ENCODE data around the gene LRRN2.
"Not testable (repeated sequence)": the region's sequence is repeated elsewhere in the genome, so short reads cannot be mapped to it uniquely, and the experiment has no call there.

Gene LRRN2

DNA sequence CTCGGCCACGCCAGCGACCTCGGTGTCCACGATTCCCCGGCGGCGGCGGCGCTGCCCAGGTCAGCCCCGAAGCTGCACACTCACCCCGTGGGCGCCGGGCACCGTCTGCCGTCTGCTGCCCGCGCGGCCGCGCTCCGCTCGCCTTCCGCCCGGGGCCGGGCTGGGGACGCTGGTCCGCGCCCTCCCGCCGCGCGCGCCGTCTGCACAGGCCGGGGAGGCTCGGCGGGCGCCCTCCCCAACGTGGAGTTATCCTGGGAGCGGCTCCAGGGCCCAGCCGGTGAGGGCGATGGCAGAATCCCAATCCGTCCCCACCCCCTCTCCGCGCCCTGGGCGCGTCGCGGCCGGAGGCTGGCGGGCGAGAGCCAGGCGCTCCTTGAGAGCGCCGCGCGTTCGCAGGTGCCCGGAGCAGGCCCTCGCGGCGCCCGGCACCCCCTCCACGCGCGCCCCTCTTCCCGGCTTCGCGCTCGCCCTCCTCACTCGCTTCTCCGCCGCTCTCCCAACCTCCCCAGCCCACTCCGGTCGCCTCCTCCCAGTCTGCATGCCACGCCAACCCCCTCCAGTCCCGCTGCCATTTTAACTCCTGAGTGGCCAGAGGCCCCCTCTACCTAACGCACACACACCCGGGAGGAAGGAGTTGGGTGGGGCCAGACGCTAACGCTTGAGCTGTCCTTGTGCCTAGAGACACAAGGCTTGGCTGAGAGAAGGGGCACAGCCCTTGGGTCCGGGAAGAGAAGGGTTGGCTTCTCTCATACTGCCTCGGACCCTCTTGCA, at the start of gene LRRN2:
Gene LRRN2 (minus strand): TSS at position 503 of the 771 bp plus-strand sequence. CDS start 65,746 bp downstream, outside the sequence.
- no peak for DNase-seq (ENCODE audit: low read depth)

DNA sequence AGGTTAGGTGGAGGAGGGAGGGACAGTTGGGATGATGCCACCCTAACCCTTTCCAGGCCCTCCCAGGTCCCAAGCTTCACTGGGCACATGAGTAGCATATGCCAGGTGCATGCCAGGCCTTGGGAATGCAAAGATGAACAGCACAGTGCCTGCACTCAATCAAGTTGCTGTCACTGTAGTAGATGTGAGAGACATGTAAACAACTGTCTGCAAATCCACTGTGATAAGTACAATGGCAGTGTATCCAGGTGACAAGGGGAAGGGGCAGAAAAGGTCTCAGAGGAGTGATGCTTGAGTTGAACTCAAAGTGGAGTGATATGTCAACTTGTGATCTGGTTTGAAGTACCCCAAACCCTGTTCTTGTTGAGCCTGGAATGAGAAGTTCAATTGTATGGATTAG, 49.5 kb upstream of the LRRN2 start:
- DNase-seq (ENCODE audit: low read depth): no peak

DNA sequence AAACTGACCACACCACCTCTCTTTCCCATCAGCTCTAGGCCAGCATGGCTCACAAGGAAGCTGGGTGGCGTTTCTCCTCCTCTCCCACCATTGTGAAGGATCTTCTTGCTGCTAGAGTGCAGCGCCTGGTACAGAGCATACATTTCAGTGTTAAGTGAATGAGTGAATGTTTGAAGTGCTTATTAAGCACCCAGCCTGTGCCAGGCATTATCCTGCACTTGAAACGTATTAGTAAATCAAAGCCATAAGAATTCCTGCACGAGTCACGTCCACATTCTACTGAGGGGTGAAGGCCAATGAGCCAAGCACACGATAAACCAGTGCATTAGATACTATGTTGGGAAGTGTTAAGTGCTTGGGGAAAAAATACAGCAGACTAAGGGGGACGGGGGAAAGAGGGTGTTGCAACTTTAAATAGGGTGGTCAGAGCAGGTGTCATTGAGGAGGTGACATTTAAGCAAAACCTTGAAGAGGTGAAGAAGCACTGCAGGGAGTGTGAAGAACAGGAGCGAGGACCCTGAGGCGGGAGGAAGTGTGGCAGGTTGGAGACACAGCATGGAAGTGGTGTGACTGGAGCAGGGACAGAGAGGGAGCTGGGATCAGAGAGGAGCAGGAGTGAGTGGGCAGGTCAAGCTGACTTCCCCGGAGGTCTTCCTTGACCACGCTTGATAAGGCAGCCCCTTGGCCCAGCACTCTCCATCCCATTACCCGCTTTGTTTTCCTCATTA, 48.5 kb upstream of the LRRN2 start:
- no peak for DNase-seq (ENCODE audit: low read depth)

DNA sequence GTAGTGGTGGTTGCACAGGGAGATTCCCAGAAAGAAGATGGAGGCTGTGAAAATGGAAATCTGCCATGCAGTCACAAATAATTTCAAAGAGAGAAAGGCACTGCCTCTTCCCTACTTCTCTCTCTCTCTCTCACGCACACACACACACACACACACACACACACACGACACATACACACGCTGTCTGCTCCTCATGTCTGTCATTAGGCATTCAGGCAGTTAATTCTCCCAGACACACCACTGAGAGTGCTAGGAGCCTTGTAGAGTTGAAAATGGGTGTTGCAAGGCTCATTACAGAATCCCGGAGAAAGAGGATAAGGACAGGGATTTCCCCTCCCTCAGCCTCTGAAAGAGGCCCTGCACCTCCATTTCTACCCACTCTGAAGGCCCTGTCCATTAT, 47.8 kb upstream of the LRRN2 start:
- no peak for DNase-seq (ENCODE audit: low read depth)

DNA sequence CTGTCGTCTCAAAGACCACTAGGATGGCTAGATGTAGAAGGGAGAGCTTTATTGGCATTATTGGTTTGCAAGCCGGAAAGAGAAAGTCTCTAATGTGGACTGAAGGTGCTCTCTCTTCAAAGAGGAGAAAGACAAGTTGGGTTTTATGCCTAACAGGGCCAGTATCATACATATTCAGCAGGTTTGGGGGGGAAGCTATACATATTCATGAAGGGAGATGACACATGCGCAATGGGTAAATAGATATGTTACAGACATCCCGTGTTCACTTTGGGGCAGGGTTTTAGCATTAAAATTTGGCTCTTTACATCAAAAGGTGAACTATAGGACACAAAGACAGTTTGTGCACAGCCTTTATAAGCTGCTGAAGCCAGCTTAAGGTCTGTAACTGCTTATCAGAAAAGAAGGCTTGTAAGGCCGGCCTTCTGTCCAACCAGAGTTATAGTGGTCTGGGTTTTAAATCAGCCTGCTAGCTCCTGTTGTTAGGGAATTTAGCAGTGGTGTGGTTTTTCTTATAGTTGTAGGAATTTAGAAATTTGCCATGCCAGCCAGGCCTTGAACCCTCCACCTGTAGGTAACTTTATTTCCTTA, 46.5 kb upstream of the LRRN2 start:
- DNase-seq (ENCODE audit: low read depth): no peak

DNA sequence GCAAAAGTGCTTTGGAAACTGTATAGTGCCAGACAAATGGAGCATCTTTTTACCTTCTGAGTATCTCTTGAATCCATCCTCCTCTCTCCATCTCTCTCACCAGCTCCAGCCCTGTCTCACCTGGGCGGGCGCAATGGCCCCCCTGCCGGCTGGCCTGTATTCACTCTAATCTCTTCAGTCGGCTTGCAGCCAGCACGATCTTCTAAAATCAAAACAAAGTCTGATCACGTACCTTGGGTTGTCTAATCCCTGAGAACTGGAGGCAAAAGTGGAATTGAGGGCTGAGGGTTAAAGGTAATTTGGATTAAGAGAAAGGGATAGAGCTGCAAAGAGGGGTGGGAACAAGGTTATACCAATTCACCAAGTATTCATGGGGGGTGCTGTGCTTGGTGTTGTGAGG, 46.0 kb upstream of the LRRN2 start:
- DNase-seq (ENCODE audit: low read depth): no peak

DNA sequence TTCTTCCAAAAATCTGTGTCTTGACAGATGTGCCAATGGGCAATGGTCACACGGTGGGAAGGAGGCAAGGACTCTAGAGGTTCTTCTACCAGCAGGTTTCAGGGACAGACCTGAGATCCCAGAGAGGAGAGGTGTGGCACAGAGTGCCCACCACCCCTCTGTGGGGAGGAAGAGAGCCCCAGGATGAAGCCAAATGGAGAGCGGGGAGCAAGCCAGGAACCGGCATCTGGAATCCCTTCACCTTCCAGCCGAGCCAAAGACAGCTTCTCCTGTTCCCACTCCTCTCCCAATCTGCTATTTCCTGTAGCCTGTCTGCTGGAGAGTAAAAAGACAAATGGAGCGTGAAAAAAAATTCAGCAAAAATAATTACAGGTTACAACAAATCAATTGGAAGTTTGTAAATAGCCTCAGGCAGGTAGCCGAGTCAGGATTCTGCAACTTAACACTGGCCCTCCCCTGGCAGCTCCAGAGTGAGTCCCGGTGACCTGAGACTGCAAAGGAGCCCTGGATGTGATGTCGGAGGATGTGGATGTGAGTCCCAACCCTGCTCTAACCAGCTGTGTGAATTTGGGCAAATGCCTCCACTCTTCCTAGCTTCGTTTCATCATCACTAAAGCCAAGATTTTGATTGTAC, 45.4 kb upstream of the LRRN2 start:
- DNase-seq (ENCODE audit: low read depth): no peak

DNA sequence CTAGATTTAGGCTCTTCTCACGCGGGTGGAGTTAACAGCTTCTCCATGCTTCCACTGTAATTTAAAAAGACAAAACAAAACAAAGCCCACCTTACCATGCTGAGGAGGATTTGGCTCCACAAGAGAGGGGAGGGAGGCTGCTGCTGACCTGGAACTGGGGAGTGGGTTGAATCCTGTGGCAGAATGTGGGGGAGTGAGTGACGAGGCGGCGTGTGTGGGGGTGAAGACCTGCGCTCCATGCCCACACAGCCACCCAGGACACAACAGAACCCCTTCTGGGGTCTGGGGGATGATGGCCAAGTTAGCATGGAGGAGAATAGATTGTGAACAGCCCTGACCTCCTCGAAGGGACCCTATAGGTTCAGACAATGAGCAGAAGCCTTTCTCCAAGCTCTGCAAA, 44.0 kb upstream of the LRRN2 start:
- DNase-seq (ENCODE audit: low read depth): no peak

DNA sequence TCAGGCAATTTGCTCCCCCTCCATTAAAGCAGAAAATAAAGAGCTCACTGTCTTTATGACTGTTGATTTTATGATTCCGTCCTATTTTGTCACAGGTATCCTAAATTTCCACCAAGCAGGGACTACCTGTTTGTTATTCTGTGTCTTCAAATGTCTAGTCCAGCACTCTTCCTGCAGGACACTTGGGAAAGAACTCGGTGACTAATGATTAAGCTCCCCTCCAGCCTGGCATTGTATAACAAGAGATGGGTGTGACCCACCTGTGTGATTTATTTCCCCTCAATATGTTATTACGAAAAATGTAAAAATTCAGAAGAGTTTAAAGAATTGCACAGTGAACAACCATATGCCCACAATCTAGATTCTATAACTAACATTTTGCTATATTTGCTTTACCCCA, 42.9 kb upstream of the LRRN2 start:
- no peak for DNase-seq (ENCODE audit: low read depth)

DNA sequence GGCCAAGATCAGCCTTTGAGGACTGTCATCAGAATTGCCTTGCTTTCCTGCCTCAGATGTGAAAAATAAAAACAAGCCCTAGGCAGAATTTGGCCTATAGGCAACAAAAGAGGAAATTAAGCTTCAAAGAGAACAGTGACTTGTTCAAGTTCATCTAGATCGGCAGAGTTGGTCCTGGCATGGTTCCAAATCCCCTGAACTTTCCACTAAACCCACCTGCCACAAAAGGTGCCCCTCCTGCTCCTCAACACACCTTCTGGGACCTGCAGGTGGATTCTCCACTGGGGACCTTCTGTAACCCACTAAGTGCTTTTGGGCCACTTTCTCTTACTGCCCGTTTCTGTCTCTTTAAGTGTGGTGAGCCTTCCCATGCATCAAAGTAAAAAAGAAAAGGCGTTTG, 42.5 kb upstream of the LRRN2 start:
- DNase-seq (ENCODE audit: low read depth): no peak

DNA sequence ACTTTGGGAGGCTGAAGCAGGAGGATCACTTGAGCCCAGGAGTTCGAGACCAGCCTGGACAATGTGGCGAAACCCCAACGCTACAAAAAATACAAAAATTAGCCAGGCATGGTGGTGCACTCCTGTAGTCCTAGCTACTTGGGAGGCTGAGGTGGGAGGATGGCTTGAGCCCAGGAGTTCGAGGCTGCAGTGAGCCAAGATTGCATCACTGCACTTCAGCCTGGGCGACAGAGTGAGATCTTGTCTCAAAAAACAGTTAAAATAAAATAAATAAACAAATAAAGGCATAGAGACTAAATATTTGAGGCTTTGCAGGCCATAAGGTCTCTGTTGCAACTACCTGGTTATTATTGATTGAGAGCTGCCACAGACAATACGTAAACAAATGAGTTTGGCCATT, 41.9 kb upstream of the LRRN2 start:
- not testable (repeated sequence) for DNase-seq (ENCODE audit: low read depth)

DNA sequence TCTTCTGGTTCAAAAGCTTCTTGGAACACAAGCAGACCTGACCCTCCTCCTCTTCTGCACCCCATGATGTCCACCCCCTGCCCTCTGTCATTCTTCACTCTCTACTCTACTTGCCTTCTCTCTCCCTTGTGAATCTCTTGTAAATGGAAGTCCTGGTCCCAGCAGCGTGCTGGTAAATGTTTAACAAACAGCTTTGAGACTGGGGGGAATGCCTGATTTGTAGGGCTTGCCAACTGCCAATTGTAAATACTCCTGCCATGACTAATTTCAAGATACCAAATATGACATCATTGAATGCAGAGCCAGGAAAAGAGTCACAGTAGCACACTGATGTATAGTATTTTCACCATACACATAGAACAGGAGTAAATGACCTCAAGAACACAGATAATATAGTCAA, 40.9 kb upstream of the LRRN2 start:
- DNase-seq (ENCODE audit: low read depth): no peak

DNA sequence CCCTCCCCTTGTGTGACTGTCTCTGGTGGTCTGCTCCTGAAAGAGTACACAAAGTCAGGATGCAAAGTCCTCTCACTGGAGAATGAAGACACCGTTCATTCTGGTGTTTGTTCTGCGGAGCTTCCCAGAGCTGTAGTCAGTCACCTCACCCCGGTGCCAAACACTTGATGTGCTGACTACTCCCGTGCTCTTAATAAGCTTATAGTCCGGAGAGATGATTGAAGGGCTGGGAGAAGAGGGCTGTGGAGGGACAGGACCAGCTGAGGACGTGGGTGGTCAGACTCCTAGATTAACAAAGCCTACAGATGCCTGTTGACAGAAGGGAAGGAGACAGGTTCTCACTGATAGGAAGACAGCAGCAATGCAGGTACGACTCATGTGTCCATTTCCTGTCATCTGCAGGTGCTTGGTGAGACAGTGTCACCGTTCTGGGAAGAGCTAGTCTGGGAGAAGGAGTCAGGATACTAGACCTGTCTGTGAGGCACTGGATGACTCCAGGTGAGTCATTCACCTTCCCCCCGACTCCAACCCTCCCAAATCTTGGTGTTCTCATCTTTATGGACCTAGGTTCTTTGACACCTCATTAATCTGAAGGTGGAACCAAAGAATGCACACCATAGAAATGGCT, 40.4 kb upstream of the LRRN2 start:
- no peak for DNase-seq (ENCODE audit: low read depth)

DNA sequence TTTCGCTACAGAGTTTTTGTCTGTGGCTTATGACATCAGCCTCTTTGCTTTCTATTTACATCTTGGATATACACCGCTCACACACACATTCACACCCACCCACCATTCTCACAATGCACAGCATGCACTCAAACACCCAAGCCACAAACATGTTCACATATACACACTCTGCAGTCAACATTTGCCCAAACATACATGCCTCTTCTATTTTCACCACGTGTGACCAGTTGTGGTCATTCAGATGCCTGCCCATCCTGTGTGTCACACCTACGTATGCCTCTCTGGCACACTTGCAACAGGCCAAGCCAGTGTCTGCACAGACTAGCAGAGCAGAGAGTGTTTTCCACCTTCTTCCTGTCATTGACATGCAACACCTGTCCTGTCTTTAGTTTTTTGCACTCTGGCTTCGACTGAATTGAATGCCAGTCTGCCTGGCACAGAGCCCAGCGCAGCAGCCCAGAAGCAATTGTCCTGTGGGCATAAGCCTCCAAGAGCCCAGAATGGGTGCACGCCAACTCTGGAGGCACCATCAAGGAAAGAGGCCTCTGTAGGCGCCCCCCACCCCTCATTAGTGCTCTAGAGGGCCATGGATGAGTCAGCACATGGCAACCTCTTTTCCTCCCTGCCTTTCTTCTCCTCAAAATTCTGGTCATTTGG, 37.7 kb upstream of the LRRN2 start:
- no peak for DNase-seq (ENCODE audit: low read depth)

DNA sequence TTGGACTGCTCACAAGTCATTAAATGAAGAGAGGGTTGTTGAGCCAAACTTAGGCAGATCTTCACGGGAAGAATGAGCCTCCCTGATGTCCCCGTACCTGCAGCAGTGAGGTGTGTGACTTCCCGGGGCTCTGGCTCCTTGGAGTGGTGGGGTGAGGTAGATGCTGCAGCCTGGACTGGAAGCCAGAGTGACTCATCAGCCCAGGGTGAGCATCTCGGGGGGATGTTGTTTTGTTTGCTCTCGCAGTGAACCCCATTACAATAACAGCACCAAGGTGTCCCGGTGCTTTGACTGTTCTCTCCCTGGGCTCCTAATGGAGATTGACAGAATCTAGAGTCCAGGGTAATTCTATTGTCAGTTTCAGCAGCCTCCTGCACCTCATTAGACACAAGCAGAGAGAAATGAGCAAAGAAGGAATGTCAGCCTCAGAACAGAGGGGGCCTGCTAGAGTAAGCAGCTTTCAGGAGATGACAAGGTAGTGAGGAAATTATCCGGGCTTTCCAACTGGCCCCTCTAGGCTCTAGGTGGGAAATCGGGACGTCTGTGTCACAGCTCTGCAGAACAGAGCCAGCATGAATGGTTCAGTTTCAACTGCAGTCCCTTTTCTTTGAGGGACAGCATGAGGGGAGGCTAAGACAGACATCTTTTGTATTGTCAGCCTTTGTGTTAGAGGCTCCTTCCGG, 36.0 kb upstream of the LRRN2 start:
- no peak for DNase-seq (ENCODE audit: low read depth)

DNA sequence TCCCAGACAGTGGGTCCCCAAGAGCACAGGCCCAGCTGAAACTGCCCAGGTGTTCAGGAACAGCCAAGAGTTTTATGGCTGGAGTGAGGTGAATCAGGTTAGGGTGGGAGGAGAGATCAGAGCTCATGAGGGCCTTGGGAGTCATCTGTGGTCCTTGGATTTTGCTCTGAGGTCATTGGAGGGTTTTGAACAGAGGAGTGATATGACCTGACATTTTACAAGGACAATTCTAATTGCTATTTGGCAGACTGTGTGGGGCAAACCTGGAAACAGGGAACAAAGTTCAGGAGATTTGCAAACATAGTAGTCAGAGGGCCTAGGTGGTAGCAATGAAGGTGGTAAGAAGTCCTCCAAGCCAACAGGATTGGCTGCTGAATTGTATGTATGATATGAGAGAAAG, 31.1 kb upstream of the LRRN2 start:
- DNase-seq (ENCODE audit: low read depth): no peak

DNA sequence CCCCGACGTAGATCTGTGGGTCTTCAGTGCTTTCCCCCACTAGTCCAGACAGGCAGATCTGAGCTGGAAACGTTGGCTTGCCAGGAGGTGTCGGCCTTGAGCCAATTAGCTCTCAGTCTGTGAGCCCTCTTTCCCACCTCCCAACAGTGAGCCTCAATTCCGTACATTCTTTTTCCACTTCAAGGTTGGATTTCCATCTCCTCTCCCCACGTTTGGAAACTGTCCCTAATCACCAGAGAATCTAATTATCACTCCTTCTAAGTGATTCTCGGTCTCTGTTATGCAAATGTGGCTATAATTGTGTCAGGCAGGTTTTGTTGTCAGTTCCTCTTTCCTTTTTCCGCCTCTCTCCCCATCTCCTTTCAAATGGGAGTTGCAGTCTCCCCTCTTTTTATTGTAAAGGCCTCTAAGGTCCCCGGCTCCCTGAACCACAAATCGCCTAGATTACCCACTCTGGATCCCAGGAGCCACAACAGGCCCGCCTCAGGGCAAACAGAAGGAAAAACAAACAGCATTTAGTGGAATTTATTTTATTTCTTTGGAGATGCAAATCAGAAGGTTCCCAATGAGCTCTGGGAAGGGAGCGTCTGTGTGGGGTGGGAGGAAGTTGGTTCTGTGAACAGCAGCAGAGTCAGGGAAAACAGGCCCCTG, 29.4 kb upstream of the LRRN2 start:
- DNase-seq (ENCODE audit: low read depth): no peak

DNA sequence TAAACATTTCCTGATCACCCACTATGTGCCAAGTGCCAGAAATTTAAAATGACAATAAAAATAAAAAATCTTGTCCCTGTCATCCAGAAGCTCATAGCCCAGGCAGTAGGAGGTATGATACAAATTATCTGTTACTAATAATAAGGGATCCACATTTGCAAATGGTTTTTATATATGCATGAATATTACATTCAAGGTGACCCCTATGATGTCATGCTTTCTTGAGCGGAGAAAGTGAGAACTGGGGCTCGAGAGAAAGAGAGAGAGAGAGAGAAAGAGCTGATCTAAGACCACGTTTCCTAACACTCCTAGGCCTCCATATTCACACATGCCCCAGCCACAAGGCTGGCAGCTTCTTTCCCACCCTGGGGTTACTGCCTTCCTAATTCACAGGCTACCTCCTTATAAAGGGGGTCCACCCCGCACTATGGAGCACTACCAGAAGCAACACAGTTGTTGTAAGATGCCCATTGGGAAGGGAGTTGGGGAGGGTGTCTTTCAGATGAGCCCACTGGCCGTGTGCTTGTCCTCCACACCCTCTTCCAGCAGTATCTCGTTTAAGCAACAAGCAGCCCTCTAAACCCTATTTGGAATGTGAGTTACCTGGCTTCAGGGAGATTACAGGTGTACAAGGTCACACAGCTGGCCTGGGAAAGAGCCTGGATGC, 28.8 kb upstream of the LRRN2 start:
- DNase-seq (ENCODE audit: low read depth): no peak

DNA sequence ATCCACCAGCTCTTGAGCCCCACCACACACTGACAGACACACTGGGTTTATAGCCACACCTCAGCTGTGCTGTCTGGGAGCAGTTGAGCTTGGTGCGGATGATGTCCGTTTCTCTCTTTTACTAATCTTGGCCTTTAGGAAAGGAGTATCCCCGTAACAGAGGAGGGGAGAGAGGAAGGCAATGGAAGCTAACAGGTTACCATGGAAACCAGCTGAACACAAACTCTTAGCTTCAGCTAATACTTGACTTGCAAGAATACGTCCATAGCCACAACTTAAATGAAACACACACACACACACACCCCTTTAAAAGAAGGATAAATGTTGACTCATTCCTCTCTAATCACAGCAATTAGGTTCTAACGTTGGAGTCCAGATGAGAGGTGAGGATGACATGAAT, 28.0 kb upstream of the LRRN2 start:
- DNase-seq (ENCODE audit: low read depth): no peak
